GM13976 (cell line): ENCODE results near the gene TTC24.

Experiments used
- DNase-seq: peaks from one replicate; pipeline ENCODE4 v3.0.0; 2012; ENCODE audit warnings: low spot score
- CTCF ChIP-seq: IDR thresholded peaks from 2 replicates; pipeline ENCODE4 v1.5.1; 2012; ENCODE audit warnings: borderline replicate concordance, mild to moderate bottlenecking; ENCODE audit not compliant: insufficient read depth; ENCODE audit errors: extremely low read depth, missing control alignments, control extremely low read depth
- in situ Hi-C: fragments of 300-500 bp; cut with MboI; formaldehyde crosslinking; loops from one replicate; pipeline ENCODE4 v1.12.0; 2022; ENCODE audit warnings: low sequenced_read_pairs, mixed read lengths, inconsistent platforms; ENCODE audit not compliant: unreplicated experiment

The TTC24 gene

DNA sequence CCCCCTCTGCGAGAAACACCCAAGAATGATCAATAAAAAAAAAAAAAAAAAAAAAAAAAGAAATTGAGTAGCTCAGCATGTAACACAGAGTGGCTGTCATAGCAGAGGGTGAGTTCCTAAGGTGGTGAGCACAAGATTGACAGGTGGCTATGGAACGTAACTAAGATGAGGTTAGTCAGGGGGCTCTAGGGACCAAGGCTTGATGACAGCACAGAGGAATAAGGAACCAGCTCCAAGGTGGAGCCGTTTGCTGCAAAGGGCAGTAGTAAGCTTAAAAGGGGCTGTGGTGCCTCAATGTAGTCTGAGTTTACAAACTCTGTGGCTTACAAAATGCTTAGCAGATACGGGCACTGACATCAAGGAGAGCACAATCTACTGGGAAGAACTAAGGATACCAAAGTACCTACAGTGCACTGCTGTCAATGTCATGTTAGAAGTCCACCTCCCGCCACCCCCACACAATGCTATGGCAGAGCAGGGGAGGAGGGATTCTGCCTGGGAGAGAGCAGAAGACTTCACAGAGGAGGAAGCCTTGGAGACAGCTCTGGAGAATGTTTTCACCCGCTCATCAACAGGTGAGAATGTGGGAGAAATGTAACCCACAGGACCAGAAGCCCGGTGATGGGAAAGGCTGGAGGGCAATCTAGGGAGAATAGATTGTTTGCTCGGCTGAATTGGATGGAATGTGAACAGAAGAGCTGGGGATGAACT, 20.3 kb upstream of the TTC24 start:
- no peak for DNase-seq
- in situ Hi-C loops = no loop called here
- TF ChIP-seq CTCF = no peak

- no peak for DNase-seq
- TF ChIP-seq CTCF = no peak
- in situ Hi-C loops = loop anchor here (10.0 kb wide), 1 partner anchor 55 kb away; the partner anchor contains the start of gene MEF2D
Measured at GRCh38 chr1:156559797-156560385, 19.6 kb upstream of the TTC24 start.

- in situ Hi-C loops = loop anchor here (10.0 kb wide), 1 partner anchor 56 kb away; the partner anchor contains the start of gene MEF2D
- TF ChIP-seq CTCF = no peak
- DNase-seq = no peak
Measured at GRCh38 chr1:156560585-156561163, 18.8 kb upstream of the TTC24 start.

DNA sequence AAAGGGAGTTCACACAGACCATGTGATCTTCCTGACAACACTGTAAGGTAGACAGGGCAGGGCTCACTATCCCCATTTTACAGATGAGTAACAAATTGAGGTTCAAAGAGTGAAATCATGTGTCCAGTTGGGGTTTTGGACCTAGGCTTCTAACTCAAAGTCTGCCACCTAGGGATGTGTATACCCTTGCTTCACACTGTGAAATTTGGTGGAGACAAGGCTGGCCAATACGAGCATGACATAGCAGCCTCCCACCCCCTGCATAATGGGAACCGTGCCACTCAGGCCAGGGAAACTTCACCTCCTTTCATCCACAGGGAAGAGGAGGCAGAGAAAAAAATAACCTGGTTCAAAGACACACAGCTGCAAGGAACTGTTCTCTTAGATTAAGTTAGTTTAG, 14.0 kb upstream of the TTC24 start:
- no peak for TF ChIP-seq CTCF
- no peak for DNase-seq
- in situ Hi-C loops = loop anchor here (10.0 kb wide), 1 partner anchor 61 kb away; the partner anchor contains the start of gene MEF2D

DNA sequence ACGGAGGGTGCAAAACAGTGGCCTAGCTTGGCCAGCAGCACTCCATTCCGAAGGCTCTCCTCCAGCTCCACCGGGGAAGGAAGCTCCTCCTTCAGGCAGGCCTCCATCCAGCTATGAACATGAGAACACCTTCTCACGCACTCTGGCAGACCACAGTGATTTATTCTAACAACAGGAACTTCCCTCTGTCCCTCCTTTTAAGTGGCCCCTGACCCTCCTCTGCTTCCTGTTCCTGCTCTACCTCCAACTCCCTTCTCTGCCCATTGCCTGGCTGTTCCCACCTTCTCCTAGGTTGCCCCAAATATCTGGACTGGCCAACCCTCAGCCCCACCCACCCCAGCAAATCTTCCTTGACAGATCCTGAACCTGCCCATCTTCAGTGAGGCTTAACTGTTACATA, 13.1 kb upstream of the TTC24 start:
- TF ChIP-seq CTCF = no peak
- in situ Hi-C loops = loop anchor here (10.0 kb wide), 1 partner anchor 62 kb away; the partner anchor contains the start of gene MEF2D
- no peak for DNase-seq

DNA sequence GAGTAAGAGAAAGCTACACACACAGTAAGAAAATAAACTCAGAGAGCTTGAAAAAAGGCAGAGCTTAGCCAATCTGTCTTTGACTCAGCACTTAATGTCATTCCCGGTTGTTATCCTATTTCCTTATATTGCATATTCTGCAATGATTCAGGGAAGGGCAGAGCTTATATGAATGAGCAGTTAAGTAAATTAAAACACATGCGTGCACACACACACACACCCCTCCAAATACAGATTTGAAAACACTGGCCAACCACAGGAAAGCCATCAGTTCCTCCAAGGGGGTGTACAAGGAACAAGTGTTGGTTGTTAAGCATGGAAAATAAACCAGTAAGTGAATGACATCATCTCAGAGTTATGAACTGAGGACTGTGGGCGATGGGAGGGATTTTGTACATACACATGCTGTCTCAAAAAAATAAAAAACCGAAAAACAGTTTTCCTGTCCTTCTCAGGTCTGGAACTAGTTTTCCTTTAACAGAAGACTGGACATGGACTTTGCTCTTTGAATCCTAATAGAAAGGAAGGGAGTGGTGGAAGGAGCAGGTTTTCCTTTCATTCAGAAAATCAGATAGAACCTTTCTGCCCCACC, 8.2 kb upstream of the TTC24 start:
- no peak for TF ChIP-seq CTCF
- peak; percentile 53 for DNase-seq
- in situ Hi-C loops = no loop called here
